GM12801 (cell line): Measurements from ENCODE around the gene TCP1.

Source experiments
- TF ChIP-seq, protein P1 (sequence below): IDR thresholded peaks from one replicate; pipeline ENCODE4 v1.5.1; 2011; ENCODE audit warnings: control low read depth; ENCODE audit not compliant: insufficient read length; ENCODE audit errors: extremely low read depth

Gene TCP1

DNA sequence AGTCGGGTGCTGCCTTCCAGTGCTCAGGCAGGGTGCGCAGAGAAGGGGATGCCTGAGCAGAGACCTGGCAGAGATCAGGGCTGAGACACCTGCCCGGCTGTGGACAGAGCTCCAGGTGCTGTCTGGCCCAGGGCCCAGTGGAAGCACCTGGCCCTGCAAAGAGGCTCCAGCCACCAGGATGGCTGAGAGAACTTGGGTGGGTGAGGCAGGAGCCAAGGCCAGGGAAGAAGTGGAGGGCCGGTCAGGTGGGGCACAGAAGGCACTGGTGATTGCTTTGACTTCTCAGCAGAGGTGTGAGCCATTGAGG lies 41.9 kb upstream of the TCP1 start:
- TF ChIP-seq, protein P1, sequence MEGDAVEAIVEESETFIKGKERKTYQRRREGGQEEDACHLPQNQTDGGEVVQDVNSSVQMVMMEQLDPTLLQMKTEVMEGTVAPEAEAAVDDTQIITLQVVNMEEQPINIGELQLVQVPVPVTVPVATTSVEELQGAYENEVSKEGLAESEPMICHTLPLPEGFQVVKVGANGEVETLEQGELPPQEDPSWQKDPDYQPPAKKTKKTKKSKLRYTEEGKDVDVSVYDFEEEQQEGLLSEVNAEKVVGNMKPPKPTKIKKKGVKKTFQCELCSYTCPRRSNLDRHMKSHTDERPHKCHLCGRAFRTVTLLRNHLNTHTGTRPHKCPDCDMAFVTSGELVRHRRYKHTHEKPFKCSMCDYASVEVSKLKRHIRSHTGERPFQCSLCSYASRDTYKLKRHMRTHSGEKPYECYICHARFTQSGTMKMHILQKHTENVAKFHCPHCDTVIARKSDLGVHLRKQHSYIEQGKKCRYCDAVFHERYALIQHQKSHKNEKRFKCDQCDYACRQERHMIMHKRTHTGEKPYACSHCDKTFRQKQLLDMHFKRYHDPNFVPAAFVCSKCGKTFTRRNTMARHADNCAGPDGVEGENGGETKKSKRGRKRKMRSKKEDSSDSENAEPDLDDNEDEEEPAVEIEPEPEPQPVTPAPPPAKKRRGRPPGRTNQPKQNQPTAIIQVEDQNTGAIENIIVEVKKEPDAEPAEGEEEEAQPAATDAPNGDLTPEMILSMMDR = no peak

DNA sequence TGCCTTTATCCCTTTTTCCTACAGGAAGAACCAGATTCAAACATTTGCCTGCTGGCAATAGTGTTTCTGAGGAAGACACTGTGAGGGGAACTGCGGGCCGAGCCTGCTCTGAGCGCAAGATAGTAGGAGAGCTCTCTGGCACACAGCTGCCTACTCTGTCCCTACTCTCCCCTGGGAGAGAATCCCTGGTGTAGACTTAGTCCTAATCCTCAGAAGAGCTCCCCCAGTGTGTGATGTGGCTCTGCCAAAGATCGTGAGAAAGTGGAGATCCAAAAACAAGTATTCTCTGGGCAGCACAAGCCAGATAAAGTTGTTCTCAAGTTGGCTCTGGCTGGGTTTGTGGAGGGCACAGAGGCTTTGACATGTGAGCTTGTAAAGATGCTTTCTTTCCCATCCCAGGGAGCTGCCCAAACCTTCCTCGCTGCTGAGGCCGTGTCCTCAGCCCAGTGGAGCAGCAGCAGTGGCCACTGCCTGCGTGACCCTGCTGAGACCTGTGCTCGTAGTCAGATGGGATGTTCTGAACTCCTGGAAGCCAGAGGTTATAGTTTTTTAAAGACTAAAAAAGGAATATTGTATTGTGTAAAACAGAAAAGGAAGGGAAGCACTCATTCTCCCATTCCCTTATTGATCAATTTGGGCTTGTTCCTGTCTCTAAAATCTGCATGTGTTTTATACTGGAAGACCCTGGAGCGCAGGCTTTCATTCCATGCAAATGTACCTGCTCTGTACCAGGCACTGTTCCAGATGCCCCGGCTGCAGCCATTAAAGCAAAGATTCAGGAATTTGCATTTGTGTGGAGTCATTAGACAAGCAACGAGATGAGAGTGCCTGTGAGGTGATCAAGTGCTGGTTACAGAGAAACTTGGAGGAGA lies 41.3 kb upstream of the TCP1 start:
- TF ChIP-seq, protein P1 = no peak

DNA sequence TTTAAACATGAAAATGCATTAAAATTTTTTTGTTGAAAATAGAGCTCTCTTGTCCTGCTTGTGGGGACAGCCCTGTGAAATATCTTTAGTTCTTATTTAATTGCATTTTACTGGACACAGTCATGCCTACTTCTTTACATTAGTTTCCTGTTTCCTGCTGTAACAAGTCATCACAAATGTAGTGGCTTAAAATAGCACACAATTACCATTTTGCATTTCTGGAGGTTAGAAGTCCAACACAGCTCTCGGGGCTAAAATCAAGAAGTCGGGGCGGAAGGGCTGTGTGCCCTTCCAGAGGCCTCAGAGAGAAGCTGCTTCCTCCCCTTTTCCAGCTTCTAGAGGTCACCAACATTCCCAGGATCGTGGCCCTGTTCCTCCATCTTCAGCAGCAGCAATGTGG lies 40.1 kb upstream of the TCP1 start:
- TF ChIP-seq, protein P1 = no peak

DNA sequence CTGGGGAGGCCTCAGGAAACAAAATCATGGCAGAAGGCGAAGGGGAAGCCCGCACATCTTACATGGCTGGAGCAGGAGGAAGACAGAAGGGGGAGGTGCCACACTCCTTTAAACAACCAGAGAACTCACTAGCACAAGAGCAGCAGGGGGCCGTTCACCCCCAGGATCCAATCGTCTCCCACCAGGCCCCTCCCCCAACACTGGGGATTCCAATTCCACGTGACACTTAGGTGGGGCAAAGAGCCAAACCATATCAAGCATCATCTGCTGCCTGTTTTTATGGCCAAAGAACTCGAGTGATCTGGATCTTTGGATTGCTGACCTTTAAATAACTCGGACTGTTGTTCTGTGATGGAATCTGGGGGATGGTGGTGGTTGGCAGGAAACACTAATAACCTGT lies 38.7 kb upstream of the TCP1 start:
- TF ChIP-seq, protein P1 = no peak

DNA sequence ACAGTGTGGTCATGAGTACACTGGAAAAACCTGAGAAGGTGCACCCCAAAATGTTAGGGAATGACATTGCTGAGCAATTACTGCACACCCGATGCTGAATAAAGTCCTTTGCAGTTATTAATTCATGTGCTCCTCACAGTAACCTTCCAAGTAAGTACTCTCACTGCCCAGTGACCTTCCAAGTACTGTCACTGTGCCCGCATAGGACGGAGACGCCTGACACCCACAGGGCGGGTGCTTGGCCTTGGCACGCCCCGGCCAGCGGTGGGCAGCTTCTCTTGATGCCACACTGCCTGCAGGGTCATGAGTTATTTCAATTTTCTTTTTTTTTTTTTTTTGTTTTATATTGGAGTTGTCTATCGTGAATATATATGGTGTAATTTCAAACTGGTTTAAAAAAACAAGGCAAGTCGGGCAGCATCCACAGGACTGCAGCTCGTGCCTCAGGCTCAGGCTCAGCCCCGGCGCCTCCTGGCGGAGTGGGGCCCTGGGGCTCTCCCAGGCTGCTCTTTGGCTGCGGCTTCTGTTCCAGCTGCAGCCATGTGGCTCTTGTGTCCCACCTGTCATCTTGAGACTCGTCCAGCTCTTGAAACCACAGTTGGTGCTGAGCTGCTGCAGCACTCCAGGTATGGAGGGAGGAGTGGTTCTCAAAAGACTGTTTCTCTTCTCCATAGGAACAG lies 37.7 kb upstream of the TCP1 start:
- TF ChIP-seq, protein P1 = no peak

DNA sequence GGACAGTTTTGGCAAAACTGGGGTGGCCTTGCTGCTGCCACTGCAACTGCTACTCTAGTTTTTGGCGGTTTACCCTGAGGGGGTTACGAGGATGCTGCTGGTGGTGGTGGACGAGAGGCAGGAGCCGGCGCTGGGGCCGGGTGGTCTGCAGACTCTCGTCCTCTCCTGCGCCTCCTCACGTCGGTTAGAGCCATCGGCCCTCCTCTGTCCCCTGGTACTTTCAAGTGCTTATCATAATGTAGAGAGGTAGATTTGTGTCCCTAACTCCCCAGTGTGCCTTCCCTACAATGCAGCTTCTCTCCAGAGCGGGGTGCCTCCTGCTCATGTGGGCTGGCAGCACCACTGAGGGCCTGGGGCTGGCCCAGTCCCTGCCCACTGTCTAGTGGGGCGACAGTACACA lies 36.6 kb upstream of the TCP1 start:
- TF ChIP-seq, protein P1 = no peak

DNA sequence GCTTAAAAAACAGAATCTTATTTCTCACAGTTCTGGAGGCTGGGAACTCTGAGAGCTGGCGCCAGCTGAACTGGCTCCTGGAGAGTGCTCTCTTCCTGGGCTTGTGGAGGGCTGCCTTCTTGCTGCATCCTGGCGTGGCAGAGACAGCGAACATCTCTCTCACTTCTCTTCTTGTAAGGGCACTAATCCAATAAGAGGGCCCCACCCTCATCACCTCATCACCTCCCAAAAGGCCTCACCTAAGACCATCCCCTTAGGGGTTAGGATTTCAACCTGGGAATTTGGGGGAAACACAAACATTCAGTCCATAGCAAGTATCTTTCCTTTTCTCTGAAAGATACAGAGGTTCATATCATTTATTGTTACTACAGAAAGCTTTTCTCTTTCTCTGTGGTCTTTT lies 34.6 kb upstream of the TCP1 start:
- TF ChIP-seq, protein P1 = no peak
